IMR-90 (cell line): ENCODE measurements around the gene PTPRK.

ENCODE experiments used
- CEBPB ChIP-seq: IDR thresholded peaks from 2 replicates; pipeline ENCODE4 v1.6.1; 2012; ENCODE audit warnings: low read depth, low read length, improper control_type of control experiment
- POLR2A ChIP-seq: IDR thresholded peaks from 2 replicates; pipeline ENCODE4 v1.6.1; 2012; ENCODE audit warnings: mild to moderate bottlenecking, low read depth, low read length

DNA sequence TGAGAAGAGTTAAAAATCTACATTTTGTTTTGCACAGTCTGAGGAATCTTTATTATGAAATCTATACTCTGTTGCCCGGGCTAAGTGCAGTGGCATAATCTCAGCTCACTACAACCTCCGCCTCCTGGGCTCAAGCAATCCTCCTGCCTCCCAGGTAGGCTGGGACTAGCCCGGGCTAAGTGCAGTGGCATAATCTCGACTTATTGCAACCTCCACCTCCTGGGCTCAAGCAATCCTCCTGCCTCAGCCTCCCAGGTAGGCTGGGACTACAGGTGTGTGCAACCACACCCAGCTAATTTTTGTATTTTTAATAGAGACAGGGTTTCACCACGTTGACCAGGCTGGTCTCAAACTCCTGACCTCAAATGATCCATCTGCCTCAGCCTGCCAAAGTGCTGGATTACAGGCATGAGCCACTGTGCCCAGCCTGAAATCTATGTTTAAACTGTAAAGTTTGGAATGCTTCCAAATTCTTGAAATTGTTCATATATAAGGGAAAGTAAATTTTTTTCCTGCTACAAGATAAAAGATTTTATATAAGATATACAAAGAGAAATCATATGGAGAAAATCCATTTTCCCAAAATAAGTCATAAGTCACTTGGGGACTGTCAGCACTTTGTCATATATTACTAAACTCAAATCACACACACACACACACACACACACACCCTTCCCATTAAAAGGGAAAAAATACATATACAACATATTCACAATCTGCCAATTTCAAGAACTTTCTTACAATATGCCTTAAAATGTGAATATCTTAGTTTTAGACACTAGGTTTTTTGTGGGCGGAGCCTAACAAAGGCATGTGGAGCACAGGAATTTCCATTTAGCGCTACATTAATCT, 19.4 kb downstream of the PTPRK start:
- TF ChIP-seq CEBPB (no peak), POLR2A (no peak)
